ENCODE results near the gene MIB2. TPM values are rescaled to one million over a fixed set of nuclear protein-coding genes. Genes with fewer than 3 reads are reported as not detected.

MIB2 gene
- total and polyA plus RNA-seq, 2 donors (not counting 1 experiment from before 2014, with no cell fraction given): 94.0 to 95.9 TPM

DNA sequence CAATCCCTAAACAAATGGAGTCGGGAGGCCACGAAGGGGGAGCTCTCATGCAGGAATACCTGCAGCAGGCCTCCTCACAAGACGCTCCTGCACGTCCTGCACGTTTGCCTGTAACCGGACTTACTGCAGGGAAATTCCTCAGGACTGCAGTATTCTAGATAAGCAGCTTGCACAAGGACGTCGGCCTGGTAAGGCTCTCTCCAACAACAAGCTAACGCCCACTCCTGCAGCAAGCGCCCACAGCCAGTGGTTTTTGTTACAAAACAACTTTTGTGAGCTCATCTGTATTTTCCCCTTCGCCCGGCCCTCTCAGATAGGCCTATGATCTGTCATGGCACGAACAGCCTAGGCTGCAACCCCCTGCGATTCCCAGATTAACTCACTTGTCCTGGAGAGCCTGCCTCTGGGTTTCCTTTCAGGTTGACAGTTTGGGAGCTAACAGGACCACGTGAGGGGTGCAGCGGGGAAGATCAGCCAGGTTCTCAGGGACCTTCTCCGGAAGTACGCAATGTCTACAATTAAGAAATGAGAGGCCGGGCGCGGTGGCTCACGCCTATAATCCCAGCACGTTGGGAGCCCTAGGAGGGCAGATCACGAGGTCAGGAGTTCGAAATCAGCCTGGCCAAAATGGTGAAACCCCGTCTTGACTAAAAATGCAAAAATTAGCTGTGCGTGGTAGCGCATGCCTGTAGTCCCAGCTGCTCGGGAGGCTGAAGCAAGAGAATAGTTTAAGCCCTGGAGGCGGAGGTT is 921 bp upstream of the MIB2 start:
- DNase-seq (peak; percentile 49), ATAC-seq (ENCODE audit: low read depth) (no peak)
- peak overlapping the region; percentile 100 for H3K9ac ChIP-seq (ENCODE audit: low read length)
- peaks cover 28% of the 10 kb centered on the region for H3K79me2 ChIP-seq (ENCODE audit: control insufficient read depth, insufficient read depth, low read length)
- peak overlapping the region; percentile 89 for H3K4me3 Mint-ChIP-seq
- TF ChIP-seq EZH2 (IDR thresholded peaks at IDR 0.05; ENCODE audit: borderline replicate concordance, insufficient read depth, low read depth, low read length, poor library complexity, severe bottlenecking): no peak
- TF ChIP-seq, protein P1, sequence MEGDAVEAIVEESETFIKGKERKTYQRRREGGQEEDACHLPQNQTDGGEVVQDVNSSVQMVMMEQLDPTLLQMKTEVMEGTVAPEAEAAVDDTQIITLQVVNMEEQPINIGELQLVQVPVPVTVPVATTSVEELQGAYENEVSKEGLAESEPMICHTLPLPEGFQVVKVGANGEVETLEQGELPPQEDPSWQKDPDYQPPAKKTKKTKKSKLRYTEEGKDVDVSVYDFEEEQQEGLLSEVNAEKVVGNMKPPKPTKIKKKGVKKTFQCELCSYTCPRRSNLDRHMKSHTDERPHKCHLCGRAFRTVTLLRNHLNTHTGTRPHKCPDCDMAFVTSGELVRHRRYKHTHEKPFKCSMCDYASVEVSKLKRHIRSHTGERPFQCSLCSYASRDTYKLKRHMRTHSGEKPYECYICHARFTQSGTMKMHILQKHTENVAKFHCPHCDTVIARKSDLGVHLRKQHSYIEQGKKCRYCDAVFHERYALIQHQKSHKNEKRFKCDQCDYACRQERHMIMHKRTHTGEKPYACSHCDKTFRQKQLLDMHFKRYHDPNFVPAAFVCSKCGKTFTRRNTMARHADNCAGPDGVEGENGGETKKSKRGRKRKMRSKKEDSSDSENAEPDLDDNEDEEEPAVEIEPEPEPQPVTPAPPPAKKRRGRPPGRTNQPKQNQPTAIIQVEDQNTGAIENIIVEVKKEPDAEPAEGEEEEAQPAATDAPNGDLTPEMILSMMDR (IDR thresholded peaks at IDR 0.05): no peak
- H3K9me3 ChIP-seq (ENCODE audit: control extremely low read depth in 1 of 3, control insufficient read depth in 2 of 3, insufficient read depth in 1 of 3, low read length in 2 of 3): no peaks in the 10 kb centered on the region
- H3K36me3 ChIP-seq (replicated peaks in 1 of 2; ENCODE audit: control extremely low read depth in 1 of 2, control insufficient read depth in 1 of 2, extremely low read depth in 1 of 2, insufficient read depth in 2 of 2, low read length in 1 of 2): peaks cover 0 to 5% of the 10 kb centered on the region in 2 experiments
- H2AFZ ChIP-seq (ENCODE audit: insufficient read depth, low read depth, low read length, poor library complexity, severe bottlenecking): peak overlapping the region; percentile 79
- 28% methylated on average over 30 of the region's 30 CpGs for WGBS (ENCODE audit: insufficient coverage)
- POLR2A ChIA-PET: interaction anchor here (0.6 to 2.0 kb wide), 8 partner anchors 11 to 294 kb away, joined by 3 to 19 read pairs (median 4); no protein-coding TSS in a partner anchor
- CTCF ChIA-PET: interaction anchor here (0.9 to 2.9 kb wide), 2 partner anchors 15 to 110 kb away, joined by 3 to 13 read pairs; no protein-coding TSS in a partner anchor
- H3K4me1 Mint-ChIP-seq: peaks cover 26% of the 10 kb centered on the region
- H3K4me1 ChIP-seq (ENCODE audit: control insufficient read depth in 2 of 2, insufficient read depth in 2 of 2, low read length in 2 of 2): peaks cover 20% of the 10 kb centered on the region in 2 donors
- peak overlapping the region; percentile 92 for H3K27ac Mint-ChIP-seq
- H3K27me3 Mint-ChIP-seq: no peaks in the 10 kb centered on the region
- H3K27ac ChIP-seq (ENCODE audit: low read length in 2 of 2): peak overlapping the region; percentile 34 to 100
- intact Hi-C loops (cut with micrococcal nuclease): loop anchor here (2.0 kb wide), 1 partner anchor 16 kb away; no protein-coding TSS in a partner anchor
- no peaks in the 10 kb centered on the region for H3K27me3 ChIP-seq (replicated peaks in 1 of 4; ENCODE audit: control extremely low read depth in 1 of 4, control insufficient read depth in 3 of 4, insufficient read depth in 4 of 4, low read length in 3 of 4)
- no peaks in the 10 kb centered on the region for H3K9me3 Mint-ChIP-seq (ENCODE audit: insufficient read depth)
- peaks cover 16% of the 10 kb centered on the region for H4K20me1 ChIP-seq (ENCODE audit: control insufficient read depth, insufficient read depth, low read length, poor library complexity, severe bottlenecking)
- H3K4me2 ChIP-seq (replicated peaks; ENCODE audit: low read depth, low read length, poor library complexity, severe bottlenecking): peak overlapping the region; percentile 98
- peak overlapping the region; percentile 36 to 98 (median 97) for H3K4me3 ChIP-seq (ENCODE audit: control extremely low read depth in 1 of 5, extremely low read depth in 1 of 5, insufficient read depth in 1 of 5, low read depth in 2 of 5, low read length in 4 of 5)

DNA sequence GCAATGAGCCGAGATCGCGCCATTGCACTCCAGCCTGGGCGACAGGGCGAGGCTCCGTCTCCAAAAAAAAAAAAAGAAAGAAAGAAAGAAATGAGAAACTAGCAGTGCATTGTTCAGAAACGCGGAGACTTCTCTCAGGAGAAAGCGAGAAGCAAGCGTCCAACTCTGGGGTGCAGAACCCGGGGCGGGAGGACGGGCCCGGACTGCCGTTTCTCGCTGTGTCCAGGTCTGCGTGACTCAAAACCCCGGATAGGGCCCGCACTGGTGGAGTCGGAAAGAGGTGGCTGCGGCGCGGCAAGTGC is 395 bp upstream of the MIB2 start:
- peak overlapping the region; percentile 98 for H3K4me2 ChIP-seq (replicated peaks; ENCODE audit: low read depth, low read length, poor library complexity, severe bottlenecking)
- peaks cover 31% of the 10 kb centered on the region for H3K79me2 ChIP-seq (ENCODE audit: control insufficient read depth, insufficient read depth, low read length)
- H3K36me3 ChIP-seq (replicated peaks in 1 of 2; ENCODE audit: control extremely low read depth in 1 of 2, control insufficient read depth in 1 of 2, extremely low read depth in 1 of 2, insufficient read depth in 2 of 2, low read length in 1 of 2): peaks cover 0 to 5% of the 10 kb centered on the region in 2 experiments
- WGBS (ENCODE audit: insufficient coverage): under 1% methylated on average over 23 of the region's 23 CpGs
- H3K4me1 Mint-ChIP-seq: peaks cover 26% of the 10 kb centered on the region
- H3K4me1 ChIP-seq (ENCODE audit: control insufficient read depth in 2 of 2, insufficient read depth in 2 of 2, low read length in 2 of 2): peaks cover 20% of the 10 kb centered on the region in 2 donors
- H3K9me3 Mint-ChIP-seq (ENCODE audit: insufficient read depth): no peaks in the 10 kb centered on the region
- H3K9ac ChIP-seq (ENCODE audit: low read length): peak overlapping the region; percentile 100
- no peaks in the 10 kb centered on the region for H3K27me3 ChIP-seq (replicated peaks in 1 of 4; ENCODE audit: control extremely low read depth in 1 of 4, control insufficient read depth in 3 of 4, insufficient read depth in 4 of 4, low read length in 3 of 4)
- ChIA-PET POLR2A (interaction anchor here (0.6 to 2.0 kb wide), 6 partner anchors 11 to 294 kb away, joined by 3 to 19 read pairs (median 5); no protein-coding TSS in a partner anchor), CTCF (interaction anchor here (2.9 kb wide), 1 partner anchor 15 kb away, joined by 13 read pairs; no protein-coding TSS in a partner anchor)
- peak overlapping the region; percentile 92 for H3K27ac Mint-ChIP-seq
- no peaks in the 10 kb centered on the region for H3K9me3 ChIP-seq (ENCODE audit: control extremely low read depth in 1 of 3, control insufficient read depth in 2 of 3, insufficient read depth in 1 of 3, low read length in 2 of 3)
- H2AFZ ChIP-seq (ENCODE audit: insufficient read depth, low read depth, low read length, poor library complexity, severe bottlenecking): peak overlapping the region; percentile 79
- H3K27ac ChIP-seq (ENCODE audit: low read length in 2 of 2): peak overlapping the region; percentile 34 to 100
- H3K4me3 Mint-ChIP-seq: peak overlapping the region; percentile 89
- DNase-seq: no peak
- intact Hi-C loops (cut with micrococcal nuclease): loop anchor here (1.0 to 2.0 kb wide), 7 partner anchors 16 to 304 kb away; partner anchors contain the start of genes ATAD3A, AURKAIP1, CCNL2 and GNB1
- peak overlapping the region; percentile 36 to 98 (median 97) for H3K4me3 ChIP-seq (ENCODE audit: control extremely low read depth in 1 of 5, extremely low read depth in 1 of 5, insufficient read depth in 1 of 5, low read depth in 2 of 5, low read length in 4 of 5)
- no peaks in the 10 kb centered on the region for H3K27me3 Mint-ChIP-seq
- peaks cover 18% of the 10 kb centered on the region for H4K20me1 ChIP-seq (ENCODE audit: control insufficient read depth, insufficient read depth, low read length, poor library complexity, severe bottlenecking)
- no peak for TF ChIP-seq EZH2 (IDR thresholded peaks at IDR 0.05; ENCODE audit: borderline replicate concordance, insufficient read depth, low read depth, low read length, poor library complexity, severe bottlenecking)
- TF ChIP-seq, protein P1 (IDR thresholded peaks at IDR 0.05): no peak
- ATAC-seq (ENCODE audit: low read depth): no peak

Data from B cell (primary cell).